GM23338 (cell line): ENCODE data around the gene SLC30A7. TPM values are rescaled to one million over a fixed set of nuclear protein-coding genes. Genes with fewer than 3 reads are reported as not detected.
"Not testable (repeated sequence)": the region's sequence is repeated elsewhere in the genome, so short reads cannot be mapped to it uniquely, and the experiment has no call there.

Source experiments
- ATAC-seq: fragments of 200-7000 bp; cut with Tn5 transposase; 3 replicates; pipeline ENCODE4 v1.9.1; 2020
- DNase-seq: peaks from one replicate; pipeline ENCODE4 v3.0.0-alpha.2; 2015; ENCODE audit warnings: low spot score
- H2AFZ ChIP-seq: fragments of 200-600 bp; sonication (generic); 2 replicates; pipeline ENCODE4 v1.8.0; 2016; ENCODE audit warnings: antibody characterized with exemption, mild to moderate bottlenecking, moderate library complexity
- H3F3A ChIP-seq: fragments of 200-600 bp; sonication (generic); replicated peaks from 2 replicates; pipeline ENCODE4 v1.8.0; 2017; ENCODE audit warnings: antibody characterized with exemption, mixed run types, low read depth
- H3K27ac ChIP-seq: fragments of 200-600 bp; sonication (generic); 2 replicates; pipeline ENCODE4 v1.6.1; 2016; ENCODE audit warnings: low read depth
- H3K27me3 ChIP-seq: fragments of 200-600 bp; sonication (generic); 2 replicates; pipeline ENCODE4 v1.8.0; 2016; ENCODE audit warnings: mild to moderate bottlenecking, mixed run types, moderate library complexity; ENCODE audit not compliant: insufficient read depth
- H3K36me3 ChIP-seq: fragments of 200-600 bp; sonication (generic); 2 replicates; pipeline ENCODE4 v1.8.0; 2016; ENCODE audit warnings: mild to moderate bottlenecking; ENCODE audit not compliant: insufficient read depth
- H3K4me1 ChIP-seq: fragments of 200-600 bp; sonication (generic); 2 replicates; pipeline ENCODE4 v1.8.0; 2016; ENCODE audit warnings: mild to moderate bottlenecking, moderate library complexity; ENCODE audit not compliant: insufficient read depth
- H3K4me2 ChIP-seq: fragments of 200-600 bp; sonication (generic); 2 replicates; pipeline ENCODE4 v1.7.1; 2017; ENCODE audit warnings: mixed run types
- H3K4me3 ChIP-seq: fragments of 200-600 bp; sonication (generic); 2 replicates; pipeline ENCODE4 v1.6.1; 2016; ENCODE audit warnings: mixed run types
- H3K79me2 ChIP-seq: fragments of 200-600 bp; sonication (generic); replicated peaks from 2 replicates; pipeline ENCODE4 v1.8.0; 2017; ENCODE audit warnings: mild to moderate bottlenecking; ENCODE audit not compliant: insufficient read depth
- H3K9me2 ChIP-seq: fragments of 200-600 bp; sonication (generic); 2 replicates; pipeline ENCODE4 v1.8.0; 2017; ENCODE audit not compliant: insufficient read depth
- H4K20me1 ChIP-seq: fragments of 200-600 bp; sonication (generic); replicated peaks from 2 replicates; pipeline ENCODE4 v1.8.0; 2017; ENCODE audit warnings: mild to moderate bottlenecking; ENCODE audit not compliant: insufficient read depth
- H3K27ac Mint-ChIP-seq: 2 replicates; pipeline ENCODE4 v1.8.0; 2020; ENCODE audit warnings: inconsistent platforms, mild to moderate bottlenecking, moderate library complexity, mixed read lengths
- H3K27me3 Mint-ChIP-seq: 3 replicates; pipeline ENCODE4 v1.8.0; 2022; ENCODE audit warnings: low read depth, mild to moderate bottlenecking, moderate library complexity, mixed read lengths, inconsistent platforms; ENCODE audit not compliant: insufficient read depth, poor library complexity
- H3K36me3 Mint-ChIP-seq: 3 replicates; pipeline ENCODE4 v1.8.0; 2021; ENCODE audit warnings: low read depth, mild to moderate bottlenecking, inconsistent platforms, moderate library complexity, mixed read lengths
- H3K4me1 Mint-ChIP-seq: 3 replicates; pipeline ENCODE4 v1.8.0; 2020; ENCODE audit warnings: mild to moderate bottlenecking, inconsistent platforms, mixed read lengths
- H3K4me3 Mint-ChIP-seq: 3 replicates; pipeline ENCODE4 v1.8.0; 2021; ENCODE audit warnings: moderate library complexity, mild to moderate bottlenecking, inconsistent platforms, mixed read lengths
- H3K9me3 Mint-ChIP-seq: 3 replicates; pipeline ENCODE4 v1.8.0; 2020; ENCODE audit warnings: moderate library complexity, mild to moderate bottlenecking, inconsistent platforms, mixed read lengths
- EZH2phosphoT487 ChIP-seq: fragments of 200-600 bp; sonication (generic); IDR thresholded peaks from one replicate; pipeline ENCODE4 v1.8.1; 2018; ENCODE audit warnings: antibody characterized with exemption; ENCODE audit not compliant: unreplicated experiment
- JUNB ChIP-seq: IDR thresholded peaks from one replicate; pipeline ENCODE4 v1.6.1; 2016; ENCODE audit warnings: antibody characterized with exemption; ENCODE audit not compliant: unreplicated experiment
- POLR2AphosphoS5 ChIP-seq: IDR thresholded peaks from 2 replicates; pipeline ENCODE4 v1.6.1; 2016; ENCODE audit warnings: antibody characterized with exemption, low read depth
- ZNF114 ChIP-seq: fragments of 250-450 bp; sonication (Bioruptor Pico); IDR thresholded peaks from 2 replicates; pipeline ENCODE4 v1.5.0; 2020; ENCODE audit warnings: mild to moderate bottlenecking, moderate library complexity
- polyA plus RNA-seq: library from polyadenylated mRNA; unstranded; fragments of >200 nt; fragmentation: Nextera tagmentation; extraction: Ambion mirVana; gene quantifications from 2 replicates; pipeline ENCODE4 v1.2.1, GENCODE V29; 2016
- total RNA-seq: library from RNA; depleted of rRNA; stranded (reverse); fragments of >200 nt; shearing (Covaris generic); gene quantifications from 2 replicates; pipeline ENCODE4 v1.2.3, GENCODE V29; 2014
- TF ChIP-seq, protein P1 (sequence below): IDR thresholded peaks from one replicate; pipeline ENCODE4 v1.6.1; 2018; ENCODE audit warnings: antibody characterized with exemption; ENCODE audit not compliant: unreplicated experiment
- TF ChIP-seq, protein P2 (sequence below): IDR thresholded peaks from 2 replicates; pipeline ENCODE4 v1.6.1; 2016; ENCODE audit warnings: antibody characterized with exemption

Gene SLC30A7
- total and polyA plus RNA-seq, 2 experiments from 2014 or later: 9.8 to 25.1 TPM

DNA sequence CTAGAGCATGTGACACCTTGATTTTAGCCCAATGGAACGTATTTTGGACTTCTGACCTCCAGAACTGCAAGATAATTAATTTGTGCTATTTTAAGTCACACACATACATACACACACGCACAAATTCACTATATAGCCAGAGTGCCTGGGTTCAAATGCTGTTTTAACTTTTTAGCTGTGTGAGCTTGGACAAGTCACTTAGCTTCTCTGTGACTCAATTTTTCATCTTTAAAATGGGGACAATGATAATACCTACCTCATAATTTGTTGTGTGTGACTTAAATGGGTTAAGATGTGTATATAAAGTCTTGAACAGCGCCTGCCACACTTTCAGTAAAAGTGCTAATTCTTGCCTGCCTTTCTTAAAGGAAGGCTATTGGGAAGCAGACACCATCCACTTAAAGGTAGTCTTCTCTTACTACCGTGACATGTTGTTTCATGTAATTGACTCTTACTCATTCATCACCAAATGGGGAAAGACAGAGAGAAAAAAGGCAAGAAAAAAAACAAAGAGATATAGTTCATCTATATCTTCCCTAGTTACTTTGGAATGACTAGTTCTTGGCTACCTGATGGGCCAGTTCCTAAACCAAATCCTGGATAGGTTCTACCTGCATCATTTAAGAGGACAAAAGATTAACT, 56.3 kb downstream of the SLC30A7 start:
- no peak overlapping the region for H3K4me2 ChIP-seq
- H3K9me2 ChIP-seq: no peaks in the 10 kb centered on the region
- H2AFZ ChIP-seq: no peak overlapping the region
- Mint-ChIP-seq H3K9me3 (peaks cover 21% of the 10 kb centered on the region; the same call in 2 of the 3 replicates), H3K36me3 (peaks cover 45% of the 10 kb centered on the region), H3K27me3 (peaks cover 3% of the 10 kb centered on the region), H3K4me3 (no peak overlapping the region), H3K27ac (no peak overlapping the region; the same call in 1 of the 2 replicates), H3K4me1 (peaks cover 57% of the 10 kb centered on the region)
- no peaks in the 10 kb centered on the region for H4K20me1 ChIP-seq
- H3K79me2 ChIP-seq: peaks cover 19% of the 10 kb centered on the region
- ATAC-seq (no peak), DNase-seq (no peak)
- H3K27me3 ChIP-seq: no peaks in the 10 kb centered on the region
- H3K36me3 ChIP-seq: no peaks in the 10 kb centered on the region
- no peak overlapping the region for H3K4me3 ChIP-seq
- H3F3A ChIP-seq: no peaks in the 10 kb centered on the region
- no peak overlapping the region; the same call in 1 of the 2 replicates for H3K27ac ChIP-seq
- TF ChIP-seq, protein P1, sequence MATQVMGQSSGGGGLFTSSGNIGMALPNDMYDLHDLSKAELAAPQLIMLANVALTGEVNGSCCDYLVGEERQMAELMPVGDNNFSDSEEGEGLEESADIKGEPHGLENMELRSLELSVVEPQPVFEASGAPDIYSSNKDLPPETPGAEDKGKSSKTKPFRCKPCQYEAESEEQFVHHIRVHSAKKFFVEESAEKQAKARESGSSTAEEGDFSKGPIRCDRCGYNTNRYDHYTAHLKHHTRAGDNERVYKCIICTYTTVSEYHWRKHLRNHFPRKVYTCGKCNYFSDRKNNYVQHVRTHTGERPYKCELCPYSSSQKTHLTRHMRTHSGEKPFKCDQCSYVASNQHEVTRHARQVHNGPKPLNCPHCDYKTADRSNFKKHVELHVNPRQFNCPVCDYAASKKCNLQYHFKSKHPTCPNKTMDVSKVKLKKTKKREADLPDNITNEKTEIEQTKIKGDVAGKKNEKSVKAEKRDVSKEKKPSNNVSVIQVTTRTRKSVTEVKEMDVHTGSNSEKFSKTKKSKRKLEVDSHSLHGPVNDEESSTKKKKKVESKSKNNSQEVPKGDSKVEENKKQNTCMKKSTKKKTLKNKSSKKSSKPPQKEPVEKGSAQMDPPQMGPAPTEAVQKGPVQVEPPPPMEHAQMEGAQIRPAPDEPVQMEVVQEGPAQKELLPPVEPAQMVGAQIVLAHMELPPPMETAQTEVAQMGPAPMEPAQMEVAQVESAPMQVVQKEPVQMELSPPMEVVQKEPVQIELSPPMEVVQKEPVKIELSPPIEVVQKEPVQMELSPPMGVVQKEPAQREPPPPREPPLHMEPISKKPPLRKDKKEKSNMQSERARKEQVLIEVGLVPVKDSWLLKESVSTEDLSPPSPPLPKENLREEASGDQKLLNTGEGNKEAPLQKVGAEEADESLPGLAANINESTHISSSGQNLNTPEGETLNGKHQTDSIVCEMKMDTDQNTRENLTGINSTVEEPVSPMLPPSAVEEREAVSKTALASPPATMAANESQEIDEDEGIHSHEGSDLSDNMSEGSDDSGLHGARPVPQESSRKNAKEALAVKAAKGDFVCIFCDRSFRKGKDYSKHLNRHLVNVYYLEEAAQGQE: no peak
- TF ChIP-seq POLR2AphosphoS5 (no peak), EZH2phosphoT487 (no peak), JUNB (no peak), ZNF114 (CRISPR knock-in tag) (no peak)
- TF ChIP-seq, protein P2, sequence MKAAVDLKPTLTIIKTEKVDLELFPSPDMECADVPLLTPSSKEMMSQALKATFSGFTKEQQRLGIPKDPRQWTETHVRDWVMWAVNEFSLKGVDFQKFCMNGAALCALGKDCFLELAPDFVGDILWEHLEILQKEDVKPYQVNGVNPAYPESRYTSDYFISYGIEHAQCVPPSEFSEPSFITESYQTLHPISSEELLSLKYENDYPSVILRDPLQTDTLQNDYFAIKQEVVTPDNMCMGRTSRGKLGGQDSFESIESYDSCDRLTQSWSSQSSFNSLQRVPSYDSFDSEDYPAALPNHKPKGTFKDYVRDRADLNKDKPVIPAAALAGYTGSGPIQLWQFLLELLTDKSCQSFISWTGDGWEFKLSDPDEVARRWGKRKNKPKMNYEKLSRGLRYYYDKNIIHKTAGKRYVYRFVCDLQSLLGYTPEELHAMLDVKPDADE: no peak
- H3K4me1 ChIP-seq: peaks cover 60% of the 10 kb centered on the region

DNA sequence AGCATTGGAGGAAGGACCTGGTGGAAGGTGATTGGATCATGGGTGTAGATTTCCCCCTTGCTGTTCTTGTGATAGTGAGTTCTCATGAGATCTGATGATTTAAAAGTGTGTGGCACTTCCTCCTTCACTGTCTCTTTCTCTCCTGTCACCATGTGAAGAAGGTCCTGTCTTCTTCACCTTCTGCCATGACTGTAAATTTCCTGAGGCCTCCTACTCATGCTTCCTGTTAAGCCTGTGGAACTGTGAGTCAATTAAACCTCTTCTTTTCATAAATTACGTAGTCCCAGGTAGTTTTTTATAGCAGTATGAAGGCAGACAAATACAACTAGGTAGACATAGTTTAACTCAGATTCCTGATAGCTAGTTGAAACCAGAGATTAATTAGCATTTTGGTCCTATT, 57.1 kb downstream of the SLC30A7 start:
- H3K27me3 ChIP-seq, H3K4me3 Mint-ChIP-seq, H4K20me1 ChIP-seq, H3K27me3 Mint-ChIP-seq, H3K36me3 ChIP-seq, H3F3A ChIP-seq, DNase-seq, ATAC-seq, H2AFZ ChIP-seq, H3K4me3 ChIP-seq, H3K9me2 ChIP-seq: not testable (repeated sequence)
- Histone ChIP-seq H3K27ac (peak overlapping the region; percentile 3; the same call in 1 of the 2 replicates), H3K4me2 (peak overlapping the region; percentile 20; the same call in 1 of the 2 replicates), H3K79me2 (peaks cover 11% of the 10 kb centered on the region), H3K4me1 (peaks cover 60% of the 10 kb centered on the region)
- H3K36me3 Mint-ChIP-seq: peaks cover 37% of the 10 kb centered on the region
- H3K9me3 Mint-ChIP-seq: peaks cover 14% of the 10 kb centered on the region; the same call in 2 of the 3 replicates
- H3K4me1 Mint-ChIP-seq: peaks cover 57% of the 10 kb centered on the region
- H3K27ac Mint-ChIP-seq: peak overlapping the region; percentile 77
